ENCODE data around the gene ADH4. TPM values are rescaled to one million over a fixed set of nuclear protein-coding genes. Genes with fewer than 3 reads are reported as not detected.

ADH4 gene
- total RNA-seq, 1 donor from 2014 or later: not detected

DNA sequence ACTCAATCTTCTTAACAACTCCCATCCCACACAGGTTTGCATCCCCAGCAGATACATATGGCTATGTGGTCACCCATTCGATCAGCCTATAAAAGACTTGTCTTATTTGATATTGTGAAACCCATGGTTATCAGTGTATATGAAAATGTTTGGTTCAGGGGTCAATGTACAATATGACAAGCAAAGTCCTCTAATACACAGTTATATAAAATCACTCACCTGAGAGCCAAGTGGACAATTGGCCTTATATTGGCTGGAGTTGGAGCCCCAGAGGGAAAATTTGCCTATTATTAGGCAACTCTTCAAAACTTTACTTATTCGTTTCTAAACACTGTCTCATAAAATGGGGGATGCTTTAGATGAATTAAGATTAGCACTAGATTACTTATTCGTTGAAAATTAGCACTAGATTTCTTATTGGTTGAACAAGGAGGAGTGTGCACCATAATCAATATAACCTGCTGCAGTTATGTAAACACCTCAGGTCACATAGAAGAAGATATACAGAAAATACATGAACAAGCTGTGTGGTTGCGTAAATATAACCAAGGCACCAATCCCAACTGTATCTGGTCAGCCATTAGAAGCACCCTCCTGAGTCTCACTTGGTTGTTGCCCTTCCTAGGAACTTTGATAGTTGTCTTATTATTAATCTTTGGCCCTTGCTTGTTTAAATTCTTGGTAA lies 10.7 kb upstream of the ADH4 start:
- no peaks in the 10 kb centered on the region for H3K36me3 Mint-ChIP-seq (ENCODE audit: low read depth)
- H3K9me3 Mint-ChIP-seq: peaks cover 3% of the 10 kb centered on the region
- intact Hi-C loops (cut with micrococcal nuclease): no loop called here
- H3K4me3 Mint-ChIP-seq: no peak overlapping the region
- no peak overlapping the region for H3K27ac Mint-ChIP-seq
- H3K4me1 Mint-ChIP-seq: no peaks in the 10 kb centered on the region
- H3K27me3 Mint-ChIP-seq: peaks cover 2% of the 10 kb centered on the region
- no peak for DNase-seq

DNA sequence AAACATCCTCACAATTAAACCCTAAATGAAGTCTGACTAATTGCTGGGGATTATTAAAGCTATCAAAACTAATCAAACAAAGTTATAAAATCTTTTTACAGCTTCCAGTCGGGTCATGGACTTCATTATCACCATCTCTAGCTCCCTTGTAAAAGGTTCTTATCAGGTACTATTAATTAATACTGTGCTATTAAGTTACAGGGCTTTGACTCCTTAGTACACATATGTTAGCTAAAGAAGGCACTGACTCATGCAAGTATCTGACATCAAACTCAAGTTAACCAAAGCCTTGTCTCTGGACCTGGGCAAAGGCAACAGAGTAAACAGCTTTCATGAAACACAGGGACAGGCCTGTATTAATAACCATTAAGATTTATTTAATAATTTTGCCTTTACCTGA lies 7.9 kb upstream of the ADH4 start:
- Mint-ChIP-seq H3K4me1 (no peaks in the 10 kb centered on the region), H3K27me3 (peaks cover 2% of the 10 kb centered on the region), H3K9me3 (peaks cover 3% of the 10 kb centered on the region), H3K27ac (no peak overlapping the region), H3K4me3 (no peak overlapping the region), H3K36me3 (ENCODE audit: low read depth) (no peaks in the 10 kb centered on the region)
- no peak for DNase-seq
- intact Hi-C loops (cut with micrococcal nuclease): no loop called here

DNA sequence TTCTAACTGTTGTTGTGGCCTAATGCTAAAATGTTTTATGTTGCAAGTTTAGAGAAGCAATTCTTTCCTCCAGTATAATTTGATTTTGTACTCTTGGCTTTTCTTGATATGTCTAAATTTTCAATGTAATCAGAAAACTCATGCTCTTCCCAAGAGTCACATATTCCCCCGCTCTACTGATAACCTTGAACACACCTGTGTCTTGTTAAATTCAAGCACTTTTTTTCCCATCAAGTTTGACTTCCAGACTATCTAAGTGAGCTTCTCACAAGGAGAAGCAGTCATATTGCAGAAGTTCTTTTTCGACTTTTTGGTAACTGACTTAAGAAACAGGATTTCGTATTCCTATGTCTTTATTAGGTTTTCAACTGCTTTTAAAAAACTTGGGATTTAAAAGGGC lies 7.4 kb upstream of the ADH4 start:
- no peak for DNase-seq
- H3K36me3 Mint-ChIP-seq (ENCODE audit: low read depth): no peaks in the 10 kb centered on the region
- H3K27ac Mint-ChIP-seq: no peak overlapping the region
- H3K27me3 Mint-ChIP-seq: peaks cover 2% of the 10 kb centered on the region
- no peaks in the 10 kb centered on the region for H3K4me1 Mint-ChIP-seq
- H3K9me3 Mint-ChIP-seq: peaks cover 3% of the 10 kb centered on the region
- intact Hi-C loops (cut with micrococcal nuclease): no loop called here
- H3K4me3 Mint-ChIP-seq: no peak overlapping the region

DNA sequence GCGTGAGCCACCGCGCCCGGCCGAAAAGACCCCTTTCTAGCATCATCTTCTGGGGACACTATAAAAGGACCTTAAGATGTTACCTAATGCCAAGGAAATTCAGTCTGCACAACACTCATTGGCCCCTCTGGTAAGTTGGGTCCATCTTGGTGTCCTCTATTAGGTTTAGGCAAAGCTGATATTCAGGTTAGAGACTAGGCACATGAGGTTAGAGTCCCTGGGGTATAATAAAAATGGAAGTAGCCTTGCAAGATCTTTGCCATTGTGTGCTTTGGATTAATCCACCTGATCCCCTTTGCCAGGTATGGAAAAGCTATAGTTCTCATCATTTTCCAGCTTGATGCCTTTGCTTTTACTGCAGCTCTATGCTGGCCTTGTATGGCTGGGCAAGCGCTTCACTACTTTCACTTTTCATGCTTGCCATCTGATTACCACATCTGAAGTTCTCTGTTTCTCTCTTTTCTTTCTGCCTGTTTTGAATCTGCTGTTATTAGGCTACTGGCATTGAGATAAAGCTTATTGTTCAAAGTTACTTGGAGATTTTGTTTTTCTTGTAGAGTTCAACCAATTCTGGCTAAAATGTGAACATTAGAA lies 5.4 kb upstream of the ADH4 start:
- intact Hi-C loops (cut with micrococcal nuclease): no loop called here
- Mint-ChIP-seq H3K9me3 (peaks cover 3% of the 10 kb centered on the region), H3K27me3 (peaks cover 2% of the 10 kb centered on the region), H3K27ac (no peak overlapping the region), H3K36me3 (ENCODE audit: low read depth) (no peaks in the 10 kb centered on the region), H3K4me1 (no peaks in the 10 kb centered on the region), H3K4me3 (no peak overlapping the region)
- DNase-seq: no peak

DNA sequence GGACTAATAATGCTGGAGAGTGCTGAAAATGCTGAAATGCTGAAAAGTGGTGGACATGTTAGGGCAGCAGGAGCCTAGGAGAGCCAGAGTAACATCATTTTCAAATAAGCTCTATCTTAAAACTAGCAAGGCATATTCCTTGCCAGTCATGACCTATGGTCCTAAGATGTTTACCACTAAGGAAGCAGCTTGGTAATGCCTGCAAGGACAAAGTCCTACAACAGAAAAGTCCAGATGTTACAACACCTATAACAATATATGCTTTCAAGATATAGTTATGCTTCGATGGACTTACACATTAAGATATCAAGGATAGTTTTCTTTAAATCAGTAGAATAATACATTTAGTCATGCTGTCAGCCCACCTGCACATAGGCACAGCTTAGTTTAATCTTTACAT lies 4.5 kb upstream of the ADH4 start:
- Mint-ChIP-seq H3K4me3 (no peak overlapping the region), H3K4me1 (no peaks in the 10 kb centered on the region), H3K36me3 (ENCODE audit: low read depth) (no peaks in the 10 kb centered on the region), H3K27me3 (peaks cover 2% of the 10 kb centered on the region), H3K9me3 (peaks cover 3% of the 10 kb centered on the region), H3K27ac (no peak overlapping the region)
- intact Hi-C loops (cut with micrococcal nuclease): no loop called here
- no peak for DNase-seq

DNA sequence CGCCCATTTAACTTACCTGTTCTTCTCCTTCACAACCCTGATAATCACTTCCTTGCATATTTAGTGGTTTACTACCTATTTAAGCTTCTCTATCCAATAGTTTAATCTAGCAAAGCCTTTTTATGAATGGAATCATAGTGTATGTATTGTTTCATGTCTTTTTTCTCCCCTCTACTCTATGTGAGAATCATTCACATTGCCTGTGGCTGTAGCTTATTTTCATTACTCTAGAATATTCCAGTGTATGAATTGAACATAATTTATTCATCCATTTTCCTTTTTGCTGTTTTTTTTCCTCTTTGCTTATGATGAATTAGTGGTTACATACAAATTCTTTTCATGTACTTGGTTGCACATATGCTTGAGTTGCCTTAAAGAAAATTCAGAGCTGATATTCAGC lies 490 bp upstream of the ADH4 start:
- H3K9me3 Mint-ChIP-seq: no peaks in the 10 kb centered on the region
- no peak for DNase-seq
- H3K27me3 Mint-ChIP-seq: peaks cover 2% of the 10 kb centered on the region
- intact Hi-C loops (cut with micrococcal nuclease): no loop called here
- H3K27ac Mint-ChIP-seq: no peak overlapping the region
- no peaks in the 10 kb centered on the region for H3K4me1 Mint-ChIP-seq
- no peaks in the 10 kb centered on the region for H3K36me3 Mint-ChIP-seq (ENCODE audit: low read depth)
- H3K4me3 Mint-ChIP-seq: no peak overlapping the region

DNA sequence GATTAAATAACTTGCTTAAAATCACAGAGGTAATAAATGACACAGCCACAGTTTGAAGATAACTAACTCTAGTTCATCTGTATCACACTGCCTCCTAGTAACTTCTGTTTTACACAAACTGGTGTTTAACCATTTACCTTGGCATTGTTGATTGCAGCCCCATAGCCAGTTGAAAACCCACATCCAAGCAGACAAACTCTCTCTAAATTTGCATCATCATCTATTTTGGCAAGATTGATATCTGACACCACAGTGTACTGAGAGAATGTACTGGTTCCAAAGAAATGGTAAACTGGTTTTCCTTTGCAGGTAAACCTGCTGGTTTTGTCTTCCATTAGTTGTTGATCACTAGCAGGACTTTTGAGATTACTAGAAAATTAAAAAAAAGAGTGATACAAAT lies 7.8 kb downstream of the ADH4 start:
- Mint-ChIP-seq H3K27me3 (peaks cover 4% of the 10 kb centered on the region), H3K36me3 (ENCODE audit: low read depth) (no peaks in the 10 kb centered on the region), H3K4me1 (no peaks in the 10 kb centered on the region), H3K27ac (no peak overlapping the region), H3K4me3 (no peak overlapping the region), H3K9me3 (no peaks in the 10 kb centered on the region)
- DNase-seq: no peak
- intact Hi-C loops (cut with micrococcal nuclease): no loop called here

DNA sequence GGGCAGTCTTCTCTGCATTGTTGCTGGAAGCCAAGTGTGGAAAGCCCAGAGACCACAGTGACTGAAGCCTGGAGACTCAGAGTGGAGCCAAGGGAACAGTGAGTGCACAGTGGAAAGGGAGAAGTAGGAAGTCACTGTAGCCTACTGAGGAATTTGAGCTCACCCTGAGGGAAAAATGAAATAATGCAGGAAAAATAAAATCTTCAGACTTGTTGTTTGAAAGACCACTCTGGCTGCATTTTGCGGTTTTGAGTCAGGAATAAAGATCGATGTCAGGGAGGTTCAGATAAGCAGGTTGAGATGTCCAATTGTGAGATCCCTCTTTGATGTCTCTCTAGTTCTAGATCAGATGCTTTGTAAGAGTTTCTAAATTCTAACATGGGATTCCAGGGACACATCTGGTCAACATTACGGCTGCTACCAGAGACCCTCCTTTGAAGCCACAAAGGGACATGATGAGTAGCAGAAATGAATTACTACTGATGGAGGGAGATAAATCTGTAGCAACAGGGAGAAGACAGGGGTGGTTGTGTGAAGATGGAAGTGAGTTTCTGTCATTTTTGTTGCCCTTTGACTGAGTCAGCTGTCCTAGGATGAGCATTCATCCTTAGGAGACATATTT lies 8.4 kb downstream of the ADH4 start:
- H3K4me1 Mint-ChIP-seq: no peaks in the 10 kb centered on the region
- no peaks in the 10 kb centered on the region for H3K9me3 Mint-ChIP-seq
- H3K27me3 Mint-ChIP-seq: peaks cover 8% of the 10 kb centered on the region
- H3K27ac Mint-ChIP-seq: no peak overlapping the region
- no peaks in the 10 kb centered on the region for H3K36me3 Mint-ChIP-seq (ENCODE audit: low read depth)
- DNase-seq: no peak
- intact Hi-C loops (cut with micrococcal nuclease): no loop called here
- H3K4me3 Mint-ChIP-seq: no peak overlapping the region

DNA sequence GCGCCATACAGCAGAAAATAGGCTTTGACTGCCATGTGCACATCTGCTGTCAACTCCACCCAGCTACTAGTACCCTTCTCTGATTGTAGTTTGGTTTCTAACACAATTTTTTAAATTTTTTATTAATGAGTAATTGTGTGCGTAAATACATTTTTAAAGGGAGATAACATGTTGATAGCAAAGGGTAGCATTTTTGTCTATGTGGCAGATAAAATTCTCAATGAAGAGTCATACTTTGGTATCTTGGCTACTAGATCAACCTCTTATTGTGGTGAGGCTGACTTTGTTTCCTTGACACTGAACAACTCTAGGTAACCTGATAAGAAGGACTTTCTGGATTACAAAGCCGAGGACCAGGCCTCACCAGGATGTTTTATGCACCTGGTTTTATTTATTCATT lies 9.5 kb downstream of the ADH4 start:
- Mint-ChIP-seq H3K27me3 (peaks cover 8% of the 10 kb centered on the region), H3K27ac (no peak overlapping the region), H3K9me3 (no peaks in the 10 kb centered on the region), H3K4me3 (no peak overlapping the region), H3K36me3 (ENCODE audit: low read depth) (no peaks in the 10 kb centered on the region), H3K4me1 (no peaks in the 10 kb centered on the region)
- intact Hi-C loops (cut with micrococcal nuclease): no loop called here
- no peak for DNase-seq

DNA sequence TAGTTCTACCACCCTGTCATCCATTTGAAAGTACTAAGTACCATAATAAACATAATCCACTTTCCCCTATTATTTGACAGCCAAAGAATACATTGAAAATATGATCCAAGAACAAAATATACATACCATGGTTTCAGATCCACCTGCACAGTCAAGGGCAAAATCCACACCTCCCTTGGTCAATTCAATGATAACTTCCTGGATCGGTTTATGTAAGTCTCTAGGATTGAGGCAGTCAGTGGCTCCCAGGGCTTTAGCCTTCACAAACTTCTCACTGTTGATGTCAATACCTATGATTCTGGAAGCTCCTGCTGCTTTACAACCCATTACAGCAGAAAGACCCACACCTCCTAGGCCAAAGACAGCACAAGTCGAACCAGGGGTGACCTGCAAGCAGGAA lies 12.7 kb downstream of the ADH4 start:
- no peak overlapping the region for H3K27ac Mint-ChIP-seq
- intact Hi-C loops (cut with micrococcal nuclease): no loop called here
- H3K27me3 Mint-ChIP-seq: peaks cover 10% of the 10 kb centered on the region
- no peak overlapping the region for H3K4me3 Mint-ChIP-seq
- DNase-seq: no peak
- no peaks in the 10 kb centered on the region for H3K4me1 Mint-ChIP-seq
- H3K9me3 Mint-ChIP-seq: no peaks in the 10 kb centered on the region
- no peaks in the 10 kb centered on the region for H3K36me3 Mint-ChIP-seq (ENCODE audit: low read depth)

DNA sequence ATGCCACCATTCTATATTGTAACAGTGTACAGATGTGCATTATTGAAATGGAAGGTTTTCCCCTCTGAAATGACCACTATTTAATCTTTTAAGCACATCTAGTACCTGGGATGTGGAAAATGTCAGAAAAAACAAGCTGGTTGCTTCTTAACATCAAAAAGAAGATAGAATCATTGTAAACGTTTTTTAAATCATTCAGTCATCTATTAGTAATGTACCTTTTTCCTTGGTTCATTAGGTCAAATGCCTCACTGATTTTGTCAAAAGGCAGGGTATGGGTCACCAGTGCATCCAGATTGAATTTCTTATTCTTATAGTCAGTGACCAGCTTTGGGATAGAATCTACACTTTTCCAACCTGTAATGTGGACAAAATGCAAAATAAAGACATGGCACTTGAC lies 17.7 kb downstream of the ADH4 start:
- no peak overlapping the region for H3K27ac Mint-ChIP-seq
- DNase-seq: no peak
- H3K4me3 Mint-ChIP-seq: no peak overlapping the region

DNA sequence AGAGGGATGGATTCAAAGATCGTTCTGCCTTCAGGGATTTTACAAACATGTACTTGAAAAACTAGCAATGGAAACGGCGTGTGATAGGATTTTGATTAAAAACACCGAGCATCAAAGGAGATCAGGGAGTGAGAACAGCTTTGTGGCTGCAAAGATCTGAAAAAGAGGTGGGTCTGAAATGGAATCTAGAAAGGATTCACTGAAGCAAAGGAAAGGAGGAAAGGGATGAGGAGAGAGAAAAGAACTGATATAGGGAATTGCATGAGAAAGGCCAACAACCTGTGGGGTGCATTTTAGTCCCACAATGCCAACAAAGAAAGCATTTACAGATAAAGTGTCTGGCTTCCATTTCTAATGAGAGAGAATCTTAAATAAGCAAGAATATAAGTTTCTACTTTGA lies 23.1 kb downstream of the ADH4 start:
- Mint-ChIP-seq H3K27me3 (peaks cover 8% of the 10 kb centered on the region), H3K9me3 (no peaks in the 10 kb centered on the region)

More for the DNA sequence above, 17.7 kb downstream of the ADH4 start:
- Mint-ChIP-seq H3K9me3 (no peaks in the 10 kb centered on the region), H3K27me3 (peaks cover 6% of the 10 kb centered on the region), H3K36me3 (ENCODE audit: low read depth) (no peaks in the 10 kb centered on the region), H3K4me1 (no peaks in the 10 kb centered on the region)
- intact Hi-C loops (cut with micrococcal nuclease): no loop called here

DNA sequence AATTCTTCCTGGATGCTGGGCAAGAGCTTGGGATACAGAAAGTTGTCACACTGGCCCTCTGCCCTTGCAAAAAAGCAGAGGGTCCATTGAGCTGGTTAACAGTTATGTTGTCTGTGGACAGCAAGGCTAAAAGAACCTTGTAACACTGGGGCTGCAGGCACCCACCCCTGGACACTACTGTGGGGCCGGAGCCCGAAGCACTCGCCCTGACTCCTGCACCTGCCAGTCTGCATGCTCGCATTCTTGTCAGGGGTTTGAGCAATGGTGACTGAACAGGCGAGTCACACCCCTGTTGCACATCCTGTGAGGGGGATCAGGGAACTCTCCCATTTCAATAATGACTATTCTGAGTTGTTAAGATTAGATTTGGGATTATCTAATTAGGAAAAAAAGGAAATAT lies 23.6 kb downstream of the ADH4 start:
- intact Hi-C loops (cut with micrococcal nuclease): no loop called here
- H3K4me3 Mint-ChIP-seq: no peak overlapping the region
- H3K9me3 Mint-ChIP-seq: no peaks in the 10 kb centered on the region
- no peaks in the 10 kb centered on the region for H3K36me3 Mint-ChIP-seq (ENCODE audit: low read depth)
- no peak overlapping the region for H3K27ac Mint-ChIP-seq
- peak; percentile 52 for DNase-seq
- peaks cover 9% of the 10 kb centered on the region for H3K27me3 Mint-ChIP-seq
- H3K4me1 Mint-ChIP-seq: no peaks in the 10 kb centered on the region

More for the DNA sequence above, 23.1 kb downstream of the ADH4 start:
- H3K4me1 Mint-ChIP-seq: no peaks in the 10 kb centered on the region
- no peaks in the 10 kb centered on the region for H3K36me3 Mint-ChIP-seq (ENCODE audit: low read depth)
- DNase-seq: peak; percentile 15
- no peak overlapping the region for H3K4me3 Mint-ChIP-seq
- intact Hi-C loops (cut with micrococcal nuclease): no loop called here
- H3K27ac Mint-ChIP-seq: no peak overlapping the region

DNA sequence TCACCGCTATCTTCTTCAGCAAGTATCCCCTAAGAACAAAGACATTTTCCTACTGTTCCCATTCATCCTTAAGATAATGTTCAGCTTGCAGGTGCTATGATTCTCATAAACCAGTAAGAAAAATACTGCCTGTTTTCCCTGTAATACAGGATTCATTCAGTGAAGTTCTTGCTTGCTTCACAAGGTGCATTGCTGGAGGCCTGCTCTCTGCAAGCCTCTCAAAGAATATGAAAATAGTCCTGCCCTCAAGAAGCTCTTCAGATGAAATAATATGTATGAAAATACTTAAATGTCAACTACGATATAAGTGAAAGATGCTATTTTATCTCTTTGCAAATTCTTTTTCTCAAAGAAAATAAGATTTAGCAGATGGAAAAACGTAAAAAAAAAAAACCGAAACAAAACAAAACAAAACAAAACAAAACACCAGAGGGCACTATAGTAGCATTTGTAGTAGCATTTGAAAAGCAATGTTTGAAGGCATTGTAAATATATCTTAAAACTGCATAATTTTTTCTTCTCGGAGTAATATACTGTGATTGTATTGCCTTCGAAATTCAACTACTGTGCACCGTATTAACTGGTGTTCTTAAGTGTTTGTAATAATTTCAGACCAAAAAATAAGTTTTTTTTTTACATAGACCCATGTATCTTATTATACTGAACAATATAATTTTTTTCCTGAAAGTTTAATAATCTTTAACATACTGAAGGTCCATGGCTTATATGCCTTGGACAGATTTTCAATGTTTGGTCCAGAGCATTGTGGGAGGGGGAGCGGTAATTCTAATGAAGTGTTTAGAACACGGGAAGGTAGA lies 26.0 kb downstream of the ADH4 start:
- peaks cover 14% of the 10 kb centered on the region for H3K27me3 Mint-ChIP-seq
- intact Hi-C loops (cut with micrococcal nuclease): loop anchor here (1.0 kb wide), 2 partner anchors 287 to 345 kb away; no protein-coding TSS in a partner anchor
- H3K27ac Mint-ChIP-seq: no peak overlapping the region
- H3K4me1 Mint-ChIP-seq: no peaks in the 10 kb centered on the region
- no peak for DNase-seq
- no peak overlapping the region for H3K4me3 Mint-ChIP-seq
- no peaks in the 10 kb centered on the region for H3K9me3 Mint-ChIP-seq
- no peaks in the 10 kb centered on the region for H3K36me3 Mint-ChIP-seq (ENCODE audit: low read depth)

Data from activated CD4-positive, alpha-beta T cell treated with anti-CD3 and anti-CD28 coated beads, Interleukin-2, amount 10 ng/mL, durations not matched to agents 24 days and 14 days (primary cell).